GM18508 (cell line): ENCODE data around the gene CCDC9B.

Source experiments
- ATAC-seq: cut with Tn5 transposase; IDR thresholded peaks from one replicate; pipeline ENCODE4 v1.9.1; 2021; ENCODE audit warnings: moderate number of reproducible peaks; ENCODE audit not compliant: insufficient read depth, unreplicated experiment

The CCDC9B gene

GRCh38 chr15:40312370-40313158 lies 28.2 kb downstream of the CCDC9B start:
- ATAC-seq = no peak

- no peak for ATAC-seq
Measured at GRCh38 chr15:40310993-40311392, 29.7 kb downstream of the CCDC9B start.

- ATAC-seq = no peak
Measured at GRCh38 chr15:40310001-40310959, 30.5 kb downstream of the CCDC9B start.

- ATAC-seq = no peak
Measured at GRCh38 chr15:40309344-40309862, 31.3 kb downstream of the CCDC9B start.

GRCh38 chr15:40307421-40308211 lies 33.1 kb downstream of the CCDC9B start, which contains the start of gene PLCB2:
Gene PLCB2, minus strand, starts transcription at chr15:40307935. Its CDS starts 263 bp downstream, at chr15:40307672.
- ATAC-seq = no peak

GRCh38 chr15:40306908-40307307 lies 33.8 kb downstream of the CCDC9B start:
- ATAC-seq = no peak

- ATAC-seq = no peak
Measured at GRCh38 chr15:40306371-40306770, 34.4 kb downstream of the CCDC9B start.

- no peak for ATAC-seq
Measured at GRCh38 chr15:40305281-40305680, 35.5 kb downstream of the CCDC9B start.

- no peak for ATAC-seq
Measured at GRCh38 chr15:40303576-40303975, 37.2 kb downstream of the CCDC9B start.

GRCh38 chr15:40302981-40303380 lies 37.8 kb downstream of the CCDC9B start:
- no peak for ATAC-seq

- no peak for ATAC-seq
Measured at GRCh38 chr15:40302288-40302886, 38.4 kb downstream of the CCDC9B start.

GRCh38 chr15:40301467-40302179 lies 39.1 kb downstream of the CCDC9B start:
- ATAC-seq = no peak

GRCh38 chr15:40300771-40301170 lies 40.0 kb downstream of the CCDC9B start:
- no peak for ATAC-seq

GRCh38 chr15:40300367-40300766 lies 40.4 kb downstream of the CCDC9B start:
- ATAC-seq = no peak

- no peak for ATAC-seq
Measured at GRCh38 chr15:40298216-40298935, 42.4 kb downstream of the CCDC9B start.

- no peak for ATAC-seq
Measured at GRCh38 chr15:40297356-40297755, 43.4 kb downstream of the CCDC9B start.

- ATAC-seq = no peak
Measured at GRCh38 chr15:40296561-40297230, 44.0 kb downstream of the CCDC9B start.
